ENCODE data around the gene RIMBP2. TPM values are rescaled to one million over a fixed set of nuclear protein-coding genes. Genes with fewer than 3 reads are reported as not detected.

Gene RIMBP2
- total and polyA plus RNA-seq, 9 donors = 1.1 to 16.2 (median 3.5) TPM

GRCh38 chr12:130440411-130441080, 275.6 kb downstream of the RIMBP2 start:
- no peaks in the 10 kb centered on the region for H3K4me1 ChIP-seq (ENCODE audit: insufficient read depth)
- H3K4me3 ChIP-seq = no peak overlapping the region
- H3K27ac ChIP-seq = no peak overlapping the region
- H3K36me3 ChIP-seq = no peaks in the 10 kb centered on the region
- no peaks in the 10 kb centered on the region for H3K27me3 ChIP-seq
- intact Hi-C loops (cut with DNase I) = no loop called here
- 94 to 95% (median 94%) methylated on average over 23 of the region's 23 CpGs for WGBS, 3 donors
- no peak for DNase-seq
- TF ChIP-seq, protein P1, sequence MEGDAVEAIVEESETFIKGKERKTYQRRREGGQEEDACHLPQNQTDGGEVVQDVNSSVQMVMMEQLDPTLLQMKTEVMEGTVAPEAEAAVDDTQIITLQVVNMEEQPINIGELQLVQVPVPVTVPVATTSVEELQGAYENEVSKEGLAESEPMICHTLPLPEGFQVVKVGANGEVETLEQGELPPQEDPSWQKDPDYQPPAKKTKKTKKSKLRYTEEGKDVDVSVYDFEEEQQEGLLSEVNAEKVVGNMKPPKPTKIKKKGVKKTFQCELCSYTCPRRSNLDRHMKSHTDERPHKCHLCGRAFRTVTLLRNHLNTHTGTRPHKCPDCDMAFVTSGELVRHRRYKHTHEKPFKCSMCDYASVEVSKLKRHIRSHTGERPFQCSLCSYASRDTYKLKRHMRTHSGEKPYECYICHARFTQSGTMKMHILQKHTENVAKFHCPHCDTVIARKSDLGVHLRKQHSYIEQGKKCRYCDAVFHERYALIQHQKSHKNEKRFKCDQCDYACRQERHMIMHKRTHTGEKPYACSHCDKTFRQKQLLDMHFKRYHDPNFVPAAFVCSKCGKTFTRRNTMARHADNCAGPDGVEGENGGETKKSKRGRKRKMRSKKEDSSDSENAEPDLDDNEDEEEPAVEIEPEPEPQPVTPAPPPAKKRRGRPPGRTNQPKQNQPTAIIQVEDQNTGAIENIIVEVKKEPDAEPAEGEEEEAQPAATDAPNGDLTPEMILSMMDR (IDR thresholded peaks at IDR 0.05) = no peak
- TF ChIP-seq POLR2A (IDR thresholded peaks at IDR 0.05) (no peak), EP300 (IDR thresholded peaks at IDR 0.05) (no peak)
- H3K9me3 ChIP-seq = no peaks in the 10 kb centered on the region

- intact Hi-C loops (cut with DNase I) = no loop called here
- 94 to 97% (median 96%) methylated on average over 3 of the region's 3 CpGs for WGBS, 3 donors
- no peak for TF ChIP-seq POLR2A (IDR thresholded peaks at IDR 0.05)
- TF ChIP-seq, protein P1 (IDR thresholded peaks at IDR 0.05) = no peak
- TF ChIP-seq EP300 (IDR thresholded peaks at IDR 0.05) = no peak
These were observed 276.8 kb downstream of the RIMBP2 start for GRCh38 chr12:130439250-130439649.

DNA sequence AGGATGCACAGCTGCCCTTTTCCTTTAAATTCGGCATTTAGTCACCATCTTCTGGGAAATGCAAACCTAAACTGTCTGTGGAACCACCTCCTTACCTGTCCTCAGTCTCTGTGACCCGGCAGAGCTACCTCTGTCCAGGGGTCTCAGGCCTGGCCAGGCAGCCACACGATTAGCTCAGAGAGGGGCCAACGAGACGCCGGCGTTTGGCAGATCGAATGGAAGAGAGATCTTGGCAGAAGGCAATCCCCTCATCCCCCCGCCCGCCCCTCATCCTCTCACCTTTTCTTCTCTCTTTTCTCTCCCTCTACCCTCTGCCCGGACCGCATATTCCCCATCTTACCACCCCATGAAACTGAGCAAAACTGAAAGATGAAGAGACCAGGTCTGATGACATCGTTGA, 277.4 kb downstream of the RIMBP2 start:
- Histone ChIP-seq H3K4me3 (no peak overlapping the region), H3K27me3 (no peaks in the 10 kb centered on the region), H3K4me1 (ENCODE audit: insufficient read depth) (no peaks in the 10 kb centered on the region), H3K36me3 (no peaks in the 10 kb centered on the region), H3K27ac (no peak overlapping the region), H3K9me3 (no peaks in the 10 kb centered on the region)
- TF ChIP-seq, protein P1 (IDR thresholded peaks at IDR 0.05) = no peak
- no peak for TF ChIP-seq POLR2A (IDR thresholded peaks at IDR 0.05)
- TF ChIP-seq EP300 (IDR thresholded peaks at IDR 0.05) = no peak
- WGBS, 3 donors = 90 to 94% (median 94%) methylated on average over 13 of the region's 13 CpGs
- no peak for DNase-seq
- intact Hi-C loops (cut with DNase I) = no loop called here

More at GRCh38 chr12:130439250-130439649, 276.8 kb downstream of the RIMBP2 start:
- no peak overlapping the region for H3K4me3 ChIP-seq
- no peaks in the 10 kb centered on the region for H3K9me3 ChIP-seq
- H3K4me1 ChIP-seq (ENCODE audit: insufficient read depth) = no peaks in the 10 kb centered on the region
- H3K27me3 ChIP-seq = no peaks in the 10 kb centered on the region
- H3K36me3 ChIP-seq = no peaks in the 10 kb centered on the region
- no peak overlapping the region for H3K27ac ChIP-seq
- no peak for DNase-seq

DNA sequence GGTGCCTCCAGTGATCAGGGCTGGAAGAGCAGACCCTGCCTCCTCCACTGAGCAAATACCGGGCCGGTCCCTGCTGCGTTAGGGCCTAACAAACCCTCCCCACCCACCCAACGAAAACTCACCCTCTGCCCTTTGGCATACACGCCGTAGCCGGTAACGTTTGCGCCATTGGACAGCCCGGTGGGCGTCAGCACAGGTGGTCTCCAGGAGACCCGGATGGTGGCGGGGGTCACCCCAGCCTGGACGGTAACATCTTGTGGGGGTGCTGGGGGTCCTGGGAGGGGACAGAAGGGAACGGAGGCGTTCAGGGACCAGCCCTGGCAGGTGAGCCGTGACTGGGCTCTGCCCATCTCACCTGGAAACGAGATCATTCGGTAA, 277.9 kb downstream of the RIMBP2 start:
- no peak overlapping the region for H3K4me3 ChIP-seq
- H3K9me3 ChIP-seq = no peaks in the 10 kb centered on the region
- H3K27me3 ChIP-seq = no peaks in the 10 kb centered on the region
- no peaks in the 10 kb centered on the region for H3K36me3 ChIP-seq
- no peak for DNase-seq
- WGBS, 3 donors = 94 to 97% (median 96%) methylated on average over 19 of the region's 19 CpGs
- intact Hi-C loops (cut with DNase I) = no loop called here
- no peak overlapping the region for H3K27ac ChIP-seq
- TF ChIP-seq, protein P1 (IDR thresholded peaks at IDR 0.05) = no peak
- TF ChIP-seq POLR2A (IDR thresholded peaks at IDR 0.05) (no peak), EP300 (IDR thresholded peaks at IDR 0.05) (no peak)
- no peaks in the 10 kb centered on the region for H3K4me1 ChIP-seq (ENCODE audit: insufficient read depth)
